ENCODE measurements around the gene WWOX. TPM values are rescaled to one million over a fixed set of nuclear protein-coding genes. Genes with fewer than 3 reads are reported as not detected.

Gene WWOX
- total RNA-seq, 6 experiments from 2014 or later, result 0.46 to 3.4 (median 1.3) TPM

GRCh38 chr16:78641433-78641832, 542.0 kb downstream of the WWOX start:
- H3K27me3 Mint-ChIP-seq (ENCODE audit: insufficient read depth), result no peaks in the 10 kb centered on the region; the same call in 1 of the 2 replicates
- TF ChIP-seq CTCF (IDR thresholded peaks at IDR 0.05), result no peak
- no peak overlapping the region for H3K4me3 Mint-ChIP-seq

GRCh38 chr16:78642621-78643285, 543.3 kb downstream of the WWOX start:
- Mint-ChIP-seq H3K27me3 (ENCODE audit: insufficient read depth) (no peaks in the 10 kb centered on the region; the same call in 1 of the 2 replicates), H3K27ac (no peak overlapping the region), H3K4me1 (ENCODE audit: low read depth) (no peaks in the 10 kb centered on the region), H3K4me3 (no peak overlapping the region), H3K9me3 (peaks cover 61% of the 10 kb centered on the region), H3K36me3 (ENCODE audit: low read depth) (peaks cover 6% of the 10 kb centered on the region)
- TF ChIP-seq CTCF (IDR thresholded peaks at IDR 0.05), result no peak
- DNase-seq, result no peak

More at GRCh38 chr16:78641433-78641832, 542.0 kb downstream of the WWOX start:
- H3K27ac Mint-ChIP-seq, result no peak overlapping the region
- H3K36me3 Mint-ChIP-seq (ENCODE audit: low read depth), result peaks cover 6% of the 10 kb centered on the region
- no peaks in the 10 kb centered on the region for H3K4me1 Mint-ChIP-seq (ENCODE audit: low read depth)
- no peak for DNase-seq
- peaks cover 60% of the 10 kb centered on the region for H3K9me3 Mint-ChIP-seq

GRCh38 chr16:78645657-78646056, 546.2 kb downstream of the WWOX start:
- Mint-ChIP-seq H3K4me1 (ENCODE audit: low read depth) (no peaks in the 10 kb centered on the region), H3K27ac (no peak overlapping the region), H3K36me3 (ENCODE audit: low read depth) (no peaks in the 10 kb centered on the region), H3K27me3 (ENCODE audit: insufficient read depth) (no peaks in the 10 kb centered on the region), H3K9me3 (peaks cover 49% of the 10 kb centered on the region), H3K4me3 (no peak overlapping the region)
- no peak for DNase-seq
- TF ChIP-seq CTCF (IDR thresholded peaks at IDR 0.05), result no peak

GRCh38 chr16:78647019-78647418, 547.6 kb downstream of the WWOX start:
- no peaks in the 10 kb centered on the region for H3K4me1 Mint-ChIP-seq (ENCODE audit: low read depth)

GRCh38 chr16:78647491-78647890, 548.0 kb downstream of the WWOX start:
- H3K4me1 Mint-ChIP-seq (ENCODE audit: low read depth), result no peaks in the 10 kb centered on the region
- H3K36me3 Mint-ChIP-seq (ENCODE audit: low read depth), result no peaks in the 10 kb centered on the region
- peaks cover 43% of the 10 kb centered on the region for H3K9me3 Mint-ChIP-seq
- no peak for DNase-seq
- no peak for TF ChIP-seq CTCF (IDR thresholded peaks at IDR 0.05)
- no peak overlapping the region for H3K27ac Mint-ChIP-seq
- no peaks in the 10 kb centered on the region for H3K27me3 Mint-ChIP-seq (ENCODE audit: insufficient read depth)
- no peak overlapping the region for H3K4me3 Mint-ChIP-seq

More at GRCh38 chr16:78647019-78647418, 547.6 kb downstream of the WWOX start:
- Mint-ChIP-seq H3K4me3 (no peak overlapping the region), H3K9me3 (peaks cover 47% of the 10 kb centered on the region), H3K27ac (no peak overlapping the region), H3K36me3 (ENCODE audit: low read depth) (no peaks in the 10 kb centered on the region), H3K27me3 (ENCODE audit: insufficient read depth) (no peaks in the 10 kb centered on the region)
- DNase-seq, result no peak
- no peak for TF ChIP-seq CTCF (IDR thresholded peaks at IDR 0.05)
